SK-N-SH (cell line): ENCODE data around the gene WRNIP1. TPM values are rescaled to one million over a fixed set of nuclear protein-coding genes. Genes with fewer than 3 reads are reported as not detected.

Experiments used
- CTCF ChIA-PET: fragments of 300-600, 350-600 bp; formaldehyde crosslinking; extraction: SDS; loops from one replicate; lab custom pipeline; 2021; lab: Yijun Ruan, JAX
- POLR2A ChIA-PET: fragments of 350-600 bp; sonication (Branson Sonifier 250); formaldehyde crosslinking; extraction: SDS; loops from one replicate; lab custom pipeline; 2020; ENCODE audit warnings: antibody characterized with exemption, inconsistent platforms; lab: Yijun Ruan, JAX
- DNase-seq: peaks from one replicate; pipeline ENCODE4 v3.0.0; 2012
- H2AFZ ChIP-seq: fragments of 200-600 bp; sonication (generic); 2 replicates; pipeline ENCODE4 v1.8.1; 2016; ENCODE audit warnings: antibody characterized with exemption, mild to moderate bottlenecking, low read depth
- H3F3A ChIP-seq: fragments of 200-600 bp; sonication (generic); replicated peaks from 2 replicates; pipeline ENCODE3; 2016; ENCODE audit warnings: antibody characterized with exemption, mild to moderate bottlenecking; ENCODE audit not compliant: insufficient read depth
- H3K27ac ChIP-seq, 2 experiments: fragments of 200-500 bp in 1 of 2; fragments of 200-600 bp in 1 of 2; sonication (Bioruptor generic) in 1 of 2; sonication (generic), shearing (Covaris generic) in 1 of 2; 2 replicates each; pipeline versions ENCODE4 v1.5.1 to v1.6.1; 2014 to 2016; ENCODE audit warnings: low read depth in 2 of 2, inconsistent platforms in 1 of 2, low read length in 1 of 2, mild to moderate bottlenecking in 1 of 2, mixed read lengths in 1 of 2
- H3K27me3 ChIP-seq: fragments of 200-600 bp; sonication (generic), shearing (Covaris generic); 2 replicates; pipeline ENCODE4 v1.6.1; 2016; ENCODE audit warnings: mixed run types; ENCODE audit not compliant: insufficient read depth
- H3K36me3 ChIP-seq, 2 experiments: fragments of 200-500 bp in 1 of 2; fragments of 200-600 bp in 1 of 2; sonication (Bioruptor generic) in 1 of 2; sonication (generic) in 1 of 2; replicated peaks in 1 of 2; 2 replicates each; pipeline versions ENCODE3 to v1.5.1; 2014 to 2016; ENCODE audit warnings: low read length in 1 of 2, mild to moderate bottlenecking in 1 of 2; ENCODE audit not compliant: insufficient read depth in 2 of 2, control insufficient read depth in 1 of 2
- H3K4me1 ChIP-seq, 2 experiments: fragments of 200-500 bp in 1 of 2; fragments of 200-600 bp in 1 of 2; sonication (Bioruptor generic) in 1 of 2; sonication (generic), shearing (Covaris generic) in 1 of 2; 2 replicates each; pipeline versions ENCODE4 v1.5.1 to v1.6.1; 2014 to 2016; ENCODE audit warnings: low read depth in 1 of 2, low read length in 1 of 2, mixed run types in 1 of 2; ENCODE audit not compliant: insufficient read depth in 2 of 2, control insufficient read depth in 1 of 2
- H3K4me2 ChIP-seq: fragments of 200-600 bp; sonication (generic), shearing (Covaris generic); 2 replicates; pipeline ENCODE4 v1.6.1; 2017; ENCODE audit warnings: mixed run types
- H3K4me3 ChIP-seq, 2 experiments: fragments of 200-500 bp in 1 of 2; fragments of 200-600 bp in 1 of 2; sonication (Bioruptor generic) in 1 of 2; sonication (generic), shearing (Covaris generic) in 1 of 2; 2 replicates each; pipeline versions ENCODE4 v1.5.1 to v1.8.1; 2014 to 2016; ENCODE audit warnings: low read depth in 2 of 2, inconsistent platforms in 1 of 2, low read length in 1 of 2, mild to moderate bottlenecking in 1 of 2, mixed read lengths in 1 of 2, moderate library complexity in 1 of 2
- H3K79me2 ChIP-seq: fragments of 200-600 bp; sonication (generic); 2 replicates; pipeline ENCODE4 v1.8.1; 2017; ENCODE audit warnings: mild to moderate bottlenecking; ENCODE audit not compliant: insufficient read depth
- H3K9ac ChIP-seq: fragments of 200-600 bp; sonication (generic); 2 replicates; pipeline ENCODE4 v1.6.1; 2017; ENCODE audit warnings: mixed run types
- H3K9me2 ChIP-seq: fragments of 200-600 bp; sonication (generic); 2 replicates; pipeline ENCODE4 v1.6.1; 2017; ENCODE audit warnings: mixed run types
- H3K9me3 ChIP-seq: fragments of 200-600 bp; sonication (generic); 2 replicates; pipeline ENCODE4 v1.6.1; 2017; ENCODE audit warnings: mixed run types, mild to moderate bottlenecking, moderate library complexity
- H4K20me1 ChIP-seq: fragments of 200-600 bp; sonication (generic); 2 replicates; pipeline ENCODE4 v1.6.1; 2017; ENCODE audit warnings: mild to moderate bottlenecking, mixed run types; ENCODE audit not compliant: insufficient read depth
- CTCF ChIP-seq: fragments of 200-600 bp; sonication (generic); IDR thresholded peaks from 2 replicates; pipeline ENCODE4 v1.6.1; 2017; ENCODE audit warnings: antibody characterized with exemption, mild to moderate bottlenecking, moderate library complexity
- FOSL2 ChIP-seq: IDR thresholded peaks from 2 replicates; pipeline ENCODE4 v1.4.0; 2012; ENCODE audit warnings: low read depth, mild to moderate bottlenecking, moderate library complexity, borderline replicate concordance
- FOXJ3 ChIP-seq: sonication (generic); formaldehyde crosslinking; IDR thresholded peaks from 2 replicates; pipeline ENCODE4 v1.5.1; 2020; ENCODE audit warnings: mild to moderate bottlenecking, missing genetic modification reagents
- FOXM1 ChIP-seq: IDR thresholded peaks from 2 replicates; pipeline ENCODE4 v1.4.0; 2012; ENCODE audit warnings: low read depth, mild to moderate bottlenecking
- NRF1 ChIP-seq: IDR thresholded peaks from 2 replicates; pipeline ENCODE4 v1.6.1; 2012; ENCODE audit warnings: low read depth, mild to moderate bottlenecking, low read length
- POLR2AphosphoS5 ChIP-seq: IDR thresholded peaks from 2 replicates; pipeline ENCODE4 v1.6.1; 2012; ENCODE audit warnings: low read depth, low read length
- RAD21 ChIP-seq: IDR thresholded peaks from 2 replicates; pipeline ENCODE4 v1.6.1; 2012; ENCODE audit warnings: mild to moderate bottlenecking, low read length
- SIN3A ChIP-seq: IDR thresholded peaks from 2 replicates; pipeline ENCODE4 v1.6.1; 2012; ENCODE audit warnings: low read depth, mild to moderate bottlenecking, low read length, moderate library complexity, borderline replicate concordance
- SMC3 ChIP-seq: IDR thresholded peaks from 2 replicates; pipeline ENCODE4 v1.6.1; 2012; ENCODE audit warnings: low read depth, low read length, improper control_type of control experiment
- TCF12 ChIP-seq: IDR thresholded peaks from 2 replicates; pipeline ENCODE4 v1.4.0; 2012
- USF2 ChIP-seq: fragments of 150-350 bp; IDR thresholded peaks from 2 replicates; pipeline ENCODE4 v1.6.1; 2017; ENCODE audit warnings: antibody characterized with exemption, low read length, low read depth, borderline replicate concordance
- WGBS: methylation state at CpG from one replicate; pipeline ENCODE4 v1.1.6; 2017; ENCODE audit warnings: low lambda C conversion rate; 5-methylcytosine and 5-hydroxymethylcytosine counted together
- polyA plus RNA-seq, 3 experiments: library from polyadenylated mRNA; depleted of rRNA; stranded (reverse); fragments of >200 nt; gene quantifications; 2 replicates each; pipeline ENCODE4 v1.2.3, GENCODE V29; 2012

Gene WRNIP1
- polyA plus RNA-seq, 1 of the 3 experiments (the other 2 are of a cell fraction): 47.5 TPM

DNA sequence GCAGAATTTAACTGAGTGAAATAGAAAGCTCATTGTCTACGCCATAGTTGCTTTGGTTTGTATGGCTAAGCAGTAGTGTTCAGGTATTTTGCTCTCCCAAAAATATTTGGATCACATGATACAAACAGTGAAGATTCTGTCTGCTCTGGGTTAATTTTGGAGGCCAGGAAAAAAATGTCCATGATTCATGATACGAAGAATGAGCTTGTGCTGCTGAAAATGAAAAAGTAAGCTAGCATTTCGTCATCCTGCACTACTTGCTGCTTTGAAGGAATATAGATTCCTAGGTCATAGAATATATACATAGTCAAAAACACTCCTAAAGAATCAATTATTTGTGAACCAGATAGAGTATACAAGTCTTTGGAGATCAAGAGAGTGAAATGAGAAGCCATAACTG is 8.3 kb downstream of the WRNIP1 start (continued):
- TF ChIP-seq SIN3A (no peak), CTCF (no peak)

DNA sequence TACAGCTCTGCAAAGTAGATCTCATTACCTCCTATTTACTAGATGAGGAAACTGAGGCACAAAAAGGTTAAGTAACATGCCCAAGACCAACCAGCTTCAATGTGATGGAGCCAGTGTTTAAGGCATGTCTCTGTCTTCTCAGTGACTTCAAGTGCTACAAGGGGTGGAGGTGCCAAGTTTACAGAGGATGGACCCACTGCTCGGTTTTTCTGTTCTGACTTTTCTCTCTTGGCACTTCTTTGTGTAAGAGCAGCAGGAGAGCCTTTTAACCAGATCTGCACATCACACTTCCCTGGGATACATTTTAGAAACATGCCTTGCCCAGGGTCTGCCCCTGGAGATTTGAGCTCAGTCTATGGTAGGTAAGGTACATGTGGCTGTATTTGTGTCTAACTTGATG is 9.8 kb downstream of the WRNIP1 start:
- 93% methylated on average over 1 of the region's 1 CpG for WGBS
- Histone ChIP-seq H3K27me3 (no peaks in the 10 kb centered on the region), H3K79me2 (peaks cover 97% of the 10 kb centered on the region), H3K9ac (no peak overlapping the region), H4K20me1 (peaks cover 36% of the 10 kb centered on the region), H3K4me3 (no peak overlapping the region), H3K4me1 (peaks cover 5 to 12% of the 10 kb centered on the region in 2 experiments; a peak in 3 of 4 replicates), H3K27ac (no peak overlapping the region), H3K9me2 (no peaks in the 10 kb centered on the region), H3F3A (no peaks in the 10 kb centered on the region), H3K4me2 (no peak overlapping the region), H2AFZ (no peak overlapping the region), H3K9me3 (no peaks in the 10 kb centered on the region), H3K36me3 (peaks cover 31 to 79% of the 10 kb centered on the region in 2 experiments)
- ChIA-PET POLR2A (interaction anchor here (0.9 kb wide), 1 partner anchor 9 kb away, joined by 3 read pairs; no protein-coding TSS in a partner anchor), CTCF (interaction anchor here (1.0 to 2.7 kb wide), 3 partner anchors 8 to 37 kb away, joined by 4 to 14 read pairs (median 6); no protein-coding TSS in a partner anchor)
- no peak for DNase-seq
- no peak for TF ChIP-seq USF2
- no peak for TF ChIP-seq CTCF
- TF ChIP-seq FOXM1: no peak
- no peak for TF ChIP-seq SIN3A
- TF ChIP-seq FOXJ3 (CRISPR knock-in tag): no peak
- no peak for TF ChIP-seq POLR2AphosphoS5
- no peak for TF ChIP-seq RAD21
- TF ChIP-seq FOSL2: no peak
- no peak for TF ChIP-seq NRF1
- no peak for TF ChIP-seq SMC3
- no peak for TF ChIP-seq TCF12
